ENCODE data around the gene KCNH2.

The KCNH2 gene

GRCh38 chr7:150942001-150942590, 36.0 kb downstream of the KCNH2 start:
- no peak overlapping the region for H3K4me3 ChIP-seq (ENCODE audit: low read depth, low read length)
- no peak for DNase-seq (ENCODE audit: low read depth)
- TF ChIP-seq, protein P1, sequence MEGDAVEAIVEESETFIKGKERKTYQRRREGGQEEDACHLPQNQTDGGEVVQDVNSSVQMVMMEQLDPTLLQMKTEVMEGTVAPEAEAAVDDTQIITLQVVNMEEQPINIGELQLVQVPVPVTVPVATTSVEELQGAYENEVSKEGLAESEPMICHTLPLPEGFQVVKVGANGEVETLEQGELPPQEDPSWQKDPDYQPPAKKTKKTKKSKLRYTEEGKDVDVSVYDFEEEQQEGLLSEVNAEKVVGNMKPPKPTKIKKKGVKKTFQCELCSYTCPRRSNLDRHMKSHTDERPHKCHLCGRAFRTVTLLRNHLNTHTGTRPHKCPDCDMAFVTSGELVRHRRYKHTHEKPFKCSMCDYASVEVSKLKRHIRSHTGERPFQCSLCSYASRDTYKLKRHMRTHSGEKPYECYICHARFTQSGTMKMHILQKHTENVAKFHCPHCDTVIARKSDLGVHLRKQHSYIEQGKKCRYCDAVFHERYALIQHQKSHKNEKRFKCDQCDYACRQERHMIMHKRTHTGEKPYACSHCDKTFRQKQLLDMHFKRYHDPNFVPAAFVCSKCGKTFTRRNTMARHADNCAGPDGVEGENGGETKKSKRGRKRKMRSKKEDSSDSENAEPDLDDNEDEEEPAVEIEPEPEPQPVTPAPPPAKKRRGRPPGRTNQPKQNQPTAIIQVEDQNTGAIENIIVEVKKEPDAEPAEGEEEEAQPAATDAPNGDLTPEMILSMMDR (IDR thresholded peaks at IDR 0.05; ENCODE audit: low read depth, low read length, missing control alignments) = no peak

DNA sequence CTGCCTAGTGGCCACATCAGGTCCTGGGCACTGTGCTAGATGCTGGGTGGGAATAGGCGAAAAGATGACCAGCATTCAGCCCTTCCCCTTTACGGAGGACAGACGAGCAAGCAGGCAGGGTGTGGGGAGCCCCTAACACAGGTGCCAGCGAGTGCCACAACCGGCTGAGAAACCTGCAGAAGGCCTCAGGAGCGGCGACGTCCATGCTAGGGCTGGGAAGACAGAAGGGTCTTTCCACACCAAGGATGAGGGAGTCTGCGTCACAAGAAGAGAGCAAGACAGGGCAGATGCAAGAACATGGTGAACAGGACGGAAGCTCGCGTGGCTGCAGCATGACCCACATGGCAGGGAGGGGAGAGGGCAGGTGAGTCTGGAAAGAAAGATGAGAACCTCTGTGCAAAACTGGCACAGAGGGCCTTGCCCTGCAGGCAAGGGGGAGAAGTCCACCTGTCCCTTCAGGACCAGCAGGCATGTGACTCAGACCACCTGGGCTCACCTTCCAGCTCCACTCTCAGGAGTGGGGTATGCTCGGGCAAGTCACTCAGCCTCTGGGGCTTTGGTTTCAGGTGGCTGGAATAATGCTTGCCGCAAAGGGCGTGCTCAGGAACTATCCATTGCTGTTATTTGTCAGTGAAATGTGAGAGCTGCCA, 36.6 kb downstream of the KCNH2 start:
- TF ChIP-seq, protein P1 (IDR thresholded peaks at IDR 0.05; ENCODE audit: low read depth, low read length, missing control alignments) = no peak
- no peak overlapping the region for H3K4me3 ChIP-seq (ENCODE audit: low read depth, low read length)
- DNase-seq (ENCODE audit: low read depth) = no peak

DNA sequence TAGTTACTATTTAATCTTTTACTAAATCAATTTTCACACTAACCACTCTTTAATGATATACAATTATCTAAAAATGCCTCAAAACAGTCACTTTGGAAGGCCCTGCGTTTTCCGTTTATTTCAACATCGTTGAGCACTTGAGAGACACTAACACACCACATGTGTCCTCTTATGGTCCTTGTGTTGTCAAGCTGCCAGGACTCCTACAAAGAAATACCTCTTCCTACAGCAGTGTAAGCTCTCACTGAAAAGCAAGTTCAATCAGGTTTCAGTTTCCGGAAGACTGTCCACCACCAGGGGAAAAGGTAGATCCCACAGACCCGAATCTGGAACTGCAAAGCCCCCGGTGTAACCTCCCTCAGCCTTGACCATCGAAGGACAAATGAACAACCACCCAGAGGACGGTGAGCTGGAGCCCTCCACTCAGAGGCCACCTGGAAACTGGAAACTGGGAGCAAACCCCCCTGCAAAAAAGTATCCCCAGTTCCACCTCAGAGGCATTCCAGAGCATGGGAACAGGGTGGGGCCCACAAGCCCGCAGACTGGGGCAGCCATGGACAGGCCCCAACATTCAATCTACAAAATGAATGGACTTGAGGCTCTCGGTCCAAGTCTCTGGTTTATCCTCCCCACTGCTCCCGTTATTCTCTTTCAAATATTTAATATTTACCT, 37.6 kb downstream of the KCNH2 start:
- TF ChIP-seq, protein P1 (IDR thresholded peaks at IDR 0.05; ENCODE audit: low read depth, low read length, missing control alignments) = no peak
- no peak for DNase-seq (ENCODE audit: low read depth)
- no peak overlapping the region for H3K4me3 ChIP-seq (ENCODE audit: low read depth, low read length)

DNA sequence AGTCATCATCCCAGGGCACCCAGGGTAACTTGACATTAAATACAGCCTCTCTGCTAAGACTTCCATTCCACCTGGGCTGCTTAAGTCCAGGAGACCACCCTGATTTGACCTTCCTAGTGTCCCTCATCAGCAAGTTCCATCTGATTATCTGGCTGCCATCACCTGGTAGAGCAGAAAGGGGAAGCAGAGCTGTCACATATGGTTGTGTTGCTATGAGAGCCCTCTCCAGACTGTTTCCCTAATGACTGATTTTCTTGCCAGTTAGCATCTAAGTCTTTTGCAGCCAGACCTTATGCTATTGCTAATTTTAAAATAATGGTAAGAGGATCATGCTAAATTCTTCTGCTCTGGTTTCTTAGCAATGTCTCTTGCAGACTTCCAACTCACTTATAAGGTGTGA, 38.7 kb downstream of the KCNH2 start:
- TF ChIP-seq, protein P1 (IDR thresholded peaks at IDR 0.05; ENCODE audit: low read depth, low read length, missing control alignments) = no peak
- DNase-seq (ENCODE audit: low read depth) = no peak
- no peak overlapping the region for H3K4me3 ChIP-seq (ENCODE audit: low read depth, low read length)

DNA sequence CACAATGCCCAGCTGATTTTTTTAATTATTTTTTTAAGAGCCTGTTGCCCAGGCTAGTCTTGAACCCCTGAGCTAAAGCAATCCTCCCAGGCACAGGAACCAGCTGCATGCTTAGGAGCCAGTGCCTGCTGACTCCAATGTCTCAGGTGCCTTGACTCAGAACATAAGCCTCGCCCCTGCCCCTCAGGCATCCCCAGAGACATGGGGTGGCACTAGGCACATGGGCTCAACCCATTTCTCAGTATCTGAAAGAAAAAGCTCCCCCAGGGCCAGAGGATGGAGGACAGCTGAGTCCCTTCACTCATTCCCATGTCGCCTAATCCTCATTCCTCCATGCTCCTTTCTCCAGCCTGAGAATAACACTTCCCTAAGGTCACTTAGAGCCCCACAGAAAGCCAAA, 39.1 kb downstream of the KCNH2 start:
- no peak for DNase-seq (ENCODE audit: low read depth)
- H3K4me3 ChIP-seq (ENCODE audit: low read depth, low read length) = no peak overlapping the region
- TF ChIP-seq, protein P1 (IDR thresholded peaks at IDR 0.05; ENCODE audit: low read depth, low read length, missing control alignments) = no peak

DNA sequence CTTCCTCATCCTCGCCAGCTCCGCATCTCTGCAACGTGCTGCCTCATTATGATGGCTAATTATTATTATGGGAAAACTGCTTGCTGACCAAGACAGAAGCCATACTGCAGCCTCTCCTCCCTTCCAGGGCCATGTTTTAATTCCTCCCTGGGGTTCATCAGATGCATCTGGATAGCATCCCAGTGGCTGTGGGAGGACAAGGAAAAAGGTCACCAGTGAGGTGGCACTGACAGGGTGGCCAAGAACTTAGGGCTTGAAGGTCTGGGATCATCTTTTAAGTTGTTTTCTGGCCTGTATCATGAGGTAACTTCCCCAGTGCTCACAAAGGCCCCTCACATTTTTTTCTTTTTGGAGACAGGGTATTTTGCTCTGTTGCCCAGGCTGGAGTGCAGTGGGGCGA, 39.6 kb downstream of the KCNH2 start:
- DNase-seq (ENCODE audit: low read depth) = no peak
- no peak overlapping the region for H3K4me3 ChIP-seq (ENCODE audit: low read depth, low read length)
- TF ChIP-seq, protein P1 (IDR thresholded peaks at IDR 0.05; ENCODE audit: low read depth, low read length, missing control alignments) = no peak
